HG02938 (cell line): ENCODE data around the gene IGFALS.

Experiments used
- ATAC-seq: cut with Tn5 transposase; IDR thresholded peaks from one replicate; pipeline ENCODE4 v1.9.1; 2021; ENCODE audit warnings: mild to moderate bottlenecking, moderate library complexity; ENCODE audit not compliant: unreplicated experiment

Gene IGFALS

GRCh38 chr16:1767116-1767994 is 26.1 kb downstream of the IGFALS start:
- ATAC-seq: no peak

GRCh38 chr16:1766701-1767100 is 26.8 kb downstream of the IGFALS start:
- no peak for ATAC-seq

DNA sequence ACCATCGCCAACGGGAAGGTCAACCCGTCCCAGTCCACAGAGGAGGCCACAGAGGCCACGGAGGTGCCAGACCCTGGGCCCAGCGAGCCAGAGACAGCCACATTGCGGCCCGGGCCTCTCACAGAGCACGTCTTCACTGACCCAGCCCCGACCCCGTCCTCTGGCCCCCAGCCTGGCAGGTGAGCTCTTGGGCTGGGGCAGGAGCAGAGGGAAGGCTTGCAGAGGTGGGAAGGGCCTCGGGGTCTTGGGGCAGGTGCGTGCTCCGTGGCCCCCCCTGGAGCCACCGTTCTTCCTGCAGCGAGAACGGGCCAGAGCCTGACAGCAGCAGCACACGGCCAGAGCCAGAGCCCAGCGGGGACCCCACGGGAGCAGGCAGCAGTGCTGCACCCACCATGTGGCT is 27.3 kb downstream of the IGFALS start:
- ATAC-seq: no peak

- no peak for ATAC-seq
Observed at GRCh38 chr16:1765826-1766225, 27.7 kb downstream of the IGFALS start.

- no peak for ATAC-seq
Observed at GRCh38 chr16:1764971-1765370, 28.5 kb downstream of the IGFALS start.

- no peak for ATAC-seq
Observed at GRCh38 chr16:1763521-1764511, 29.7 kb downstream of the IGFALS start.

- no peak for ATAC-seq
Observed at GRCh38 chr16:1762879-1763520, 30.5 kb downstream of the IGFALS start.

DNA sequence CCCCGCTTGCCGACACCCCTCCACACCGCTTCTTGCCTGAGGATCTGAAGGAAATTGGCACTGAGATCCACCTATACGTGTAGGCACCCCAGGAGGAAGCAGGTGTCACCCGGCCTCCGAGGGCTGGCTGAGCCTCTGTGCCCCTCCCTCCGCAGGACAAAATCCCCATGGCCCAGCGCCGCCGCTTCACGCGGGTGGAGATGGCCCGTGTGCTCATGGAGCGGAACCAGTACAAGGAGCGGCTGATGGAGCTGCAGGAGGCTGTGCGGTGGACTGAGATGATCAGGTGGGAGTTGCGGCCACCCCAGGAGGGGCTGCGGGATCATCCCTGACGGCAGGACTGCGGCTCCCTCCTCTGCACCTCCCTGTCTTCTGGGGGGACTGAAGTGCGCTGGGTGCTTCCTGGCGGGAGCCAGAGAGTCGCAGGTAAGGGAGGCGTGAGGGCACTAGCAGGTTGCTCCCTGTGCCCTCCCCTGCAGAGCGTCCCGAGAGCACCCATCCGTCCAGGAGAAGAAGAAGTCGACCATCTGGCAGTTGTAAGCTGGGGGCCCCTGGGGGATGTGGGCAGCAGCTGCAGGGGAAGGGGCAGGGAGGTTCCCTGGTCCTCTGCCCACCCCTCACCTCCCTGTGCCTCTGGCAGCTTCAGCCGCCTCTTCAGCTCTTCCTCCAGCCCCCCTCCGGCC is 31.2 kb downstream of the IGFALS start:
- ATAC-seq: no peak

DNA sequence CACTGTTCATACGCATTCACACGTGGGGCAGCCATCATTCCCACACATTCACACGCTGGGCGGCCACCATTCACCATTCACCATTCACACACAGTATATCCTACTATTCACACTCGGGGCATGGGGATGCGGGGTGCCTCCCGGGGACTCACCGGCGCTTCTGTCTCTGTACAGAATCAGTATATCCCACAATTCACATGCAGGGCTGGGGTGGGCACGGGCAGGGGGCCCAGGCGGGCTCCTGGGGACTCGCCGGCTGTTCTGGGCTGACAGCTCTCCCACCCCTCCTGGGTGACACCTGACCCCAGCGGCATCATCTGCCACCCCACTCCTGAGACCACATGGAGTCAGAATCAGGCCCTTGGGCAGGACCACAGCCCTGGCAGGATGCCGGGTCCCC is 31.8 kb downstream of the IGFALS start:
- no peak for ATAC-seq

DNA sequence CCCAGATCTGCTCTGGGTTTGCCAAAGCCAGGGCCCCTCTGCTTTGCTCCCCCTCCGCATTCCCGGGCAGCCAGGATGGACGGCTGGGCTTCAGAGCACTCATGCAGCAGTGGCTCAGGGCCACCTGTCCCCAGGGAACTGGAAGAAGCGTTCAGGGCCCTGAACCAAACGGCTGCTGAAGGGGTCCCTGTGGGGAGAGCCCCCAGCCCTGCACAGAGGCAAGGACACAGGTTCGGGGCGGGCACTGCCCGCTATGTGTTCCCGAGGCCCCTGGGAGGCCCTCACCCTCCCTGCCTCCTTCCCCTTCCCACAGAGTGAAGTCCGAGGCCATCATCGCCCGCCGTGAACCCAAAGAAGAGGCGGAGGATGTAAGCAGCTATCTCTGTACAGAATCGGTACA is 32.6 kb downstream of the IGFALS start:
- ATAC-seq: no peak

DNA sequence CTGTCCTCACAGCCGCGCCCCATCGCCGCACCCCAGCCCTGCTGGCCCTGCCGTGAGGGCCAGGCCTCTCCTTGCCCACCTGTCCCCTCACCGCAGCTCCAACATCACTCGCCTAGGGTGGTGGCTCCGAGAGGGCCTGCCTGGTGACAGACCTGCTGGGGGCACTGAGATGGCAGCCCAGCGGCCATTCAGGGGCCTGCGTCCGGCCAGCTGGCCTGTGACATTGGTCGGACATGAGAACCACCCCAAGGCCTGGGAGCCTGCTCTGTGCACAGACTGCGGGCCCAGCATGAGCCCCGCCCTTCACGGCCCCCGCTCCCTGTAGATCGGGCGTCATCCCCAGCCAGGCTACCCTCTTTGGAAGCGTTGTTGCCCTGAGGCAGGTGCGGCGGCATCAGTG is 34.0 kb downstream of the IGFALS start:
- ATAC-seq: no peak

GRCh38 chr16:1758923-1759322 is 34.6 kb downstream of the IGFALS start:
- no peak for ATAC-seq

- ATAC-seq: no peak
Observed at GRCh38 chr16:1757714-1758461, 35.6 kb downstream of the IGFALS start.

- no peak for ATAC-seq
Observed at GRCh38 chr16:1754204-1754603, 39.3 kb downstream of the IGFALS start.

- ATAC-seq: no peak
Observed at GRCh38 chr16:1752853-1753252, 40.7 kb downstream of the IGFALS start.

GRCh38 chr16:1751946-1752345 is 41.6 kb downstream of the IGFALS start:
- no peak for ATAC-seq

DNA sequence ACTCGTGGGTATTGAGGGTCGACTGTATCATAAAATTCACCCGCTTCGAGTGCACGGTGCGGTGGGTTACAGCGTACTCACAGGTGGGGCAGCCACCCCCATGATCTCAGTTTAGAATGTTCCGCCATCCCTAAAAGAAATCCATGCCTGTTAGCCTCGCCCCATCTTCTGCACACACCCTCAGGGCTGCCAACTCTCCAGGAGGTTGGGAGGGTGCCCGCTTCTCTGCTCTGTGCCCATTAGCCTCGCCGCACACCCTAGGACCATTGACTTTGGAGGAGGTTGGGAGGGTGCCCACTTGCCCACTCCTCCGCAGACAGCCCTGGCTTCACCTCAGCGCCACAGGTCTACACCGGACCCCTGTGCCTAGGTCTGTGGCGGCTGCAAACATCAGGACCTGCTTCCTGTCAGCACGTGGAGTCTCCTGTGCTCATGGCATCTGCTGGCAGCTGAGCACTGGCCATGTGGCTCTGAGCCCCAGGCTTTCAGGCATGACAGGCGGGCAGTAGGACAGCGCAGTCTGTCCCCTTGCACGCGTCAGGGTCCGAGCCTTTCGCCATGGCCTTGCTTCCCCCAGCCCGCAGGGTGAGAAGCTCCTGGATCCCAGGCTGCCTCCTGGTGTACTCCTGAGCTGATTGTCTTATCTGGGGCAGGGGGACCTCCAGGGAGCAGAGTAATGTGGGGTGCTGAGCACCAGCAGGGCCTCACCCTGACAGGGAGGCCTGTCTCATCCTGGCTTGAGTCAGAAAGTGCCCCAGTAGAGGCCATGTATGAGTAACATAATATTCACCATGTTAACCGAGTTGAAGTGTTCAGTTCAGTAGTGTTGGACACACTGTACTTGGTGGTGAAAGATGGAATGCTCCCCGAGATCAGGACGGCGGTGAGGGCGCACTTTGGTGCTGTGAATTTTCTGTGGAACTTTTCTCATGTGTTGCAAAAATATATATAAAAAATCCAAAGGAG is 44.1 kb downstream of the IGFALS start:
- ATAC-seq: no peak

- no peak for ATAC-seq
Observed at GRCh38 chr16:1747934-1748333, 45.6 kb downstream of the IGFALS start.

- no peak for ATAC-seq
Observed at GRCh38 chr16:1746693-1747195, 46.8 kb downstream of the IGFALS start.
